HG03175 (cell line): Measurements from ENCODE around the gene VRK1.

Experiments used
- ATAC-seq: cut with Tn5 transposase; IDR thresholded peaks from one replicate; pipeline ENCODE4 v1.9.1; 2021; ENCODE audit warnings: mild to moderate bottlenecking, moderate library complexity; ENCODE audit not compliant: unreplicated experiment

VRK1 gene

GRCh38 chr14:96914571-96915128 lies 117.5 kb downstream of the VRK1 start:
- ATAC-seq, result no peak

DNA sequence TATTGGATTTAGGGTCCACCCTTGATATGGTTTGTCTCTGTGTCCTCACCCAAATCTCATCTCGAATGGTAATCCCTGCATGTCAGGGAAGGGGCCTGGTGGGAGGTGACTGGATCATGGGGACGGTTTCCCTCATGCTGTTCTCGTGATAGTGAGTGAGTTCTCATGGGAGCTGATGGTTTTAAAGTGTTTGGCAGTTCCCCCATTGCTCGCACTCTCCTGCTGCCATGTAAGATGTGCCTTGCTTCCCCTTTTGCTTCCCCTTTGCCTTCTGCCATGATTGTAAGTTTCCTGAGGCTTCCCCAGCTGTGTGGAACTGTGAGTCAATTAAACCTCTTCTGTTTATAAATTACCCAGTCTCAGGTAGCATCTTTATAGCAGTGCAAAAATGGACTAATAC lies 118.3 kb downstream of the VRK1 start:
- ATAC-seq, result no peak

GRCh38 chr14:96916751-96917150 lies 119.6 kb downstream of the VRK1 start:
- ATAC-seq, result no peak

GRCh38 chr14:96917442-96917963 lies 120.3 kb downstream of the VRK1 start:
- no peak for ATAC-seq

- ATAC-seq, result no peak
Observed at GRCh38 chr14:96920023-96920422, 122.8 kb downstream of the VRK1 start.

- ATAC-seq, result no peak
Observed at GRCh38 chr14:96920820-96921219, 123.6 kb downstream of the VRK1 start.

DNA sequence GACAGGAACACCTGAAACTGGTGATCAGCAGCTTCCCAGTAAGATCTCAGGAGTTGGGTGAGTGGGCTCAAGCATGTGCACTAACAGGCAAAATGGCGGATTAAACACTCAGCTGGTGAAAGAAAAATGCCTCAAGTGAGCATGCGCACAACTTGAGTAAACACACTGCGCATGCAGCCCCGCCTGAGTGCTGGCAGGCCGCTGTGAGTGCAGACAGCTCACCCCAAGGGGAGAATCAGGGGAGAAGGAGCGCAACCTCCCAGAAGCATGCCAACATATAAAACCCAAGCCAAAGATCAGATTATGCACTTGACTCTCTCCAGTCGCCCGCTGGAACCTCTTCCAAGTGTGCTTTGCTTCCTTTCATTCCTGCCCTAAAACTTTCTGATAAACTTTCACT lies 125.8 kb downstream of the VRK1 start:
- ATAC-seq, result no peak

GRCh38 chr14:96925422-96925821 lies 128.2 kb downstream of the VRK1 start:
- no peak for ATAC-seq

- ATAC-seq, result peak; percentile 52
Observed at GRCh38 chr14:96926001-96926400, 128.8 kb downstream of the VRK1 start.

DNA sequence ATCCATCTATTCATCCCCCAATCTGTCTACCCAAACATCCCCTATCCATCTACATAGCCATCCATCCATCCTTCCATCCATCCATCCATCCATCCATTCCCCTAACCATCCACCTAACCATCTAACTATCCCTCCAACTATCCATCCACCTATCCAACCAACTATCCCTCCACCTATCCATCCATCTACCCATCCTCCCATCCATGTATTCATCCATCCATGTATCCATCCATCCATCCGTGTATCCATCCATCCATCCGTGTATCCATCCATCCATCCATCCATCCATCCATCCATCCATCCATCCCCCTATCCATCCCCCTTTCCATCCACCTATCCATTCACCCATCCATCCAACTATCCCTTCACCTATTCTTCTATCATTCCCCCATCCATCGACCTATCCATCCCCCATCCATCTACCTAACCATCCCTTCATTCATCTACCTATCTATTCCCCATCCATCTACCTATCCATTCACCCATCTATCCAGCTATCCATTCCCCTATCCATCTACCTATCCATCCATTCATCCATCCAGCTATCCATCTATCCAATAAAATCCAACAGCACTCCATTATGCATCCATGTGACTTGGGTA lies 131.7 kb downstream of the VRK1 start:
- no peak for ATAC-seq

DNA sequence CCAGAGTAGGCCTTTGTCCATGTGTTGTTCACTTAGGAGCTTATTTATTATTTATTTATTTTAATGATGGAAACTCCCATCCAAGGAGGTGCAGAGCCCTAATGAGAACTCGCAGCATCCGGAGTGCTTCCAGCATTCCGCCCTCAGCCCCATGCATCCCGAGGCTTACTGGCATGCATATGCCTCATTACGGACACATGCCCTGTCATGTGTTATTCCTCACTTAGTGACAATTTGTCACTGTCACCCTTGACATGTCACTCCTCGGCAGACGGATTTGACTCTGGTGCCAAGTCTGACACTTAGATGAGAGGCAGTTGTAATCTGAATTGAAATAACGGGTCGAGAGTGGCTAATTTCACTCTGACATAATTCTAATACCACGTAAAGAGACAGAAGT lies 132.8 kb downstream of the VRK1 start:
- no peak for ATAC-seq

- no peak for ATAC-seq
Observed at GRCh38 chr14:96930526-96930925, 133.3 kb downstream of the VRK1 start.
